HCT116 (cell line): Measurements from ENCODE around the gene SNTG2. TPM values are rescaled to one million over a fixed set of nuclear protein-coding genes. Genes with fewer than 3 reads are reported as not detected.

ENCODE experiments used
- ATAC-seq: fragments of 200-7000 bp; cut with Tn5 transposase; 2 replicates; pipeline ENCODE4 v1.9.1; 2020; ENCODE audit warnings: mild to moderate bottlenecking, moderate library complexity
- BruUV-seq: library from RNA; stranded (reverse); fragments of 400-500 nt; replicated peaks from 2 replicates; lab custom pipeline; 2021; lab: Mats Ljungman, UMichigan
- CTCF ChIA-PET: fragments of 300-600 bp; sonication (Branson Sonifier 250); formaldehyde crosslinking; loops from one replicate; lab custom pipeline; 2021; ENCODE audit warnings: antibody characterized with exemption; lab: Charles Lee
- POLR2A ChIA-PET: fragments of 300-600, 350-600 bp; sonication (Branson Sonifier 250); formaldehyde crosslinking; loops from one replicate; lab custom pipeline; 2021; ENCODE audit warnings: antibody characterized with exemption; lab: Charles Lee
- RAD21 ChIA-PET, 2 experiments: fragments of 300-600 bp; sonication (Branson Sonifier 250); formaldehyde crosslinking; loops; one replicate each; lab custom pipeline; 2023; ENCODE audit warnings: low total read pairs in 2 of 2; ENCODE audit not compliant: uncharacterized antibody in 2 of 2, unreplicated experiment in 2 of 2, low non-redundant PET in 1 of 2; lab: Charles Lee
- DNase-seq: peaks from one replicate; pipeline ENCODE4 v3.0.0-alpha.2; 2010; ENCODE audit warnings: low read depth, low spot score
- H2AFZ ChIP-seq: fragments of 200-600 bp; shearing (Covaris generic), sonication (generic); 2 replicates; pipeline ENCODE4 v1.6.1; 2017; ENCODE audit warnings: low read depth, mixed run types, mixed read lengths, antibody characterized with exemption, low read length; ENCODE audit not compliant: poor library complexity, severe bottlenecking
- H3K27ac ChIP-seq: 2 replicates; pipeline ENCODE4 v1.5.1; 2012; ENCODE audit warnings: low read depth, low read length
- H3K27me3 ChIP-seq: fragments of 200-600 bp; sonication (generic); 2 replicates; pipeline ENCODE4 v1.6.1; 2016; ENCODE audit warnings: mixed run types, low read length, mixed read lengths; ENCODE audit not compliant: insufficient read depth
- H3K36me3 ChIP-seq, 2 experiments: fragments of 200-500 bp in 1 of 2; fragments of 200-600 bp in 1 of 2; sonication (Bioruptor generic) in 1 of 2; sonication (generic) in 1 of 2; 2 replicates each; pipeline versions ENCODE4 v1.5.1 to v1.6.1; 2014 to 2016; ENCODE audit warnings: low read length in 2 of 2, inconsistent platforms in 1 of 2, mixed read lengths in 1 of 2, mixed run types in 1 of 2; ENCODE audit not compliant: insufficient read depth in 2 of 2, control insufficient read depth in 1 of 2
- H3K4me1 ChIP-seq, 2 experiments: fragments of 200-600 bp in 1 of 2; sonication (generic) in 1 of 2; 2 replicates each; pipeline versions ENCODE4 v1.5.1 to v1.6.1; 2012 to 2017; ENCODE audit warnings: low read length in 2 of 2, inconsistent platforms in 1 of 2, mild to moderate bottlenecking in 1 of 2, mixed read lengths in 1 of 2, mixed run types in 1 of 2, moderate library complexity in 1 of 2; ENCODE audit not compliant: insufficient read depth in 2 of 2, control insufficient read depth in 1 of 2
- H3K4me2 ChIP-seq: fragments of 200-600 bp; sonication (generic); 2 replicates; pipeline ENCODE4 v1.6.1; 2017; ENCODE audit warnings: mixed run types, low read length, mixed read lengths
- H3K4me3 ChIP-seq, 2 experiments: fragments of 200-600 bp in 1 of 2; sonication (generic) in 1 of 2; replicated peaks in 1 of 2; 2 replicates each; pipeline ENCODE4 v1.5.1; 2011 to 2016; ENCODE audit warnings: low read length in 2 of 2, control low read depth in 1 of 2, low read depth in 1 of 2, mild to moderate bottlenecking in 1 of 2, mixed read lengths in 1 of 2, mixed run types in 1 of 2
- H3K79me2 ChIP-seq: fragments of 200-600 bp; sonication (generic); 2 replicates; pipeline ENCODE4 v1.6.1; 2017; ENCODE audit warnings: mild to moderate bottlenecking, mixed run types, low read length, moderate library complexity, mixed read lengths; ENCODE audit not compliant: insufficient read depth
- H3K9ac ChIP-seq: fragments of 200-600 bp; sonication (generic); 2 replicates; pipeline ENCODE4 v1.6.1; 2016; ENCODE audit warnings: low read length, mixed read lengths
- H3K9me2 ChIP-seq: fragments of 200-600 bp; sonication (generic), shearing (Covaris generic); 2 replicates; pipeline ENCODE4 v1.6.1; 2017; ENCODE audit warnings: mixed run types, mild to moderate bottlenecking, moderate library complexity; ENCODE audit not compliant: insufficient read depth
- H3K9me3 ChIP-seq, 2 experiments: fragments of 200-500 bp in 1 of 2; fragments of 200-600 bp in 1 of 2; sonication (Bioruptor generic) in 1 of 2; sonication (generic) in 1 of 2; 2 replicates each; pipeline ENCODE4 v1.6.1; 2014 to 2017; ENCODE audit warnings: low read length in 2 of 2, mixed read lengths in 2 of 2, inconsistent platforms in 1 of 2, low read depth in 1 of 2, mild to moderate bottlenecking in 1 of 2, mixed run types in 1 of 2, moderate library complexity in 1 of 2; ENCODE audit not compliant: control insufficient read depth in 1 of 2, insufficient read depth in 1 of 2
- H4K20me1 ChIP-seq: fragments of 200-600 bp; sonication (generic), shearing (Covaris generic); 2 replicates; pipeline ENCODE4 v1.6.1; 2017; ENCODE audit warnings: mixed run types, mild to moderate bottlenecking, moderate library complexity; ENCODE audit not compliant: insufficient read depth
- ELF1 ChIP-seq: IDR thresholded peaks from 2 replicates; pipeline ENCODE4 v1.6.1; 2012; ENCODE audit warnings: low read depth, borderline replicate concordance
- intact Hi-C: fragments of 100-400 bp; cut with micrococcal nuclease; formaldehyde crosslinking; loops from 2 replicates; pipeline ENCODE4 v1.10.0; 2022
- total RNA-seq: library from RNA; stranded (reverse); gene quantifications from one replicate; pipeline ENCODE4 v1.2.1, GENCODE V29; 2021; ENCODE audit not compliant: unreplicated experiment
- TF ChIP-seq, protein P1 (sequence below): IDR thresholded peaks from 2 replicates; pipeline ENCODE4 v1.6.1; 2012; ENCODE audit warnings: low read depth
- TF ChIP-seq, protein P2 (sequence below): IDR thresholded peaks from 2 replicates; pipeline ENCODE4 v1.6.1; 2012

The SNTG2 gene
- total RNA-seq, 1 experiment from 2014 or later, result not detected

- TF ChIP-seq, protein P1, sequence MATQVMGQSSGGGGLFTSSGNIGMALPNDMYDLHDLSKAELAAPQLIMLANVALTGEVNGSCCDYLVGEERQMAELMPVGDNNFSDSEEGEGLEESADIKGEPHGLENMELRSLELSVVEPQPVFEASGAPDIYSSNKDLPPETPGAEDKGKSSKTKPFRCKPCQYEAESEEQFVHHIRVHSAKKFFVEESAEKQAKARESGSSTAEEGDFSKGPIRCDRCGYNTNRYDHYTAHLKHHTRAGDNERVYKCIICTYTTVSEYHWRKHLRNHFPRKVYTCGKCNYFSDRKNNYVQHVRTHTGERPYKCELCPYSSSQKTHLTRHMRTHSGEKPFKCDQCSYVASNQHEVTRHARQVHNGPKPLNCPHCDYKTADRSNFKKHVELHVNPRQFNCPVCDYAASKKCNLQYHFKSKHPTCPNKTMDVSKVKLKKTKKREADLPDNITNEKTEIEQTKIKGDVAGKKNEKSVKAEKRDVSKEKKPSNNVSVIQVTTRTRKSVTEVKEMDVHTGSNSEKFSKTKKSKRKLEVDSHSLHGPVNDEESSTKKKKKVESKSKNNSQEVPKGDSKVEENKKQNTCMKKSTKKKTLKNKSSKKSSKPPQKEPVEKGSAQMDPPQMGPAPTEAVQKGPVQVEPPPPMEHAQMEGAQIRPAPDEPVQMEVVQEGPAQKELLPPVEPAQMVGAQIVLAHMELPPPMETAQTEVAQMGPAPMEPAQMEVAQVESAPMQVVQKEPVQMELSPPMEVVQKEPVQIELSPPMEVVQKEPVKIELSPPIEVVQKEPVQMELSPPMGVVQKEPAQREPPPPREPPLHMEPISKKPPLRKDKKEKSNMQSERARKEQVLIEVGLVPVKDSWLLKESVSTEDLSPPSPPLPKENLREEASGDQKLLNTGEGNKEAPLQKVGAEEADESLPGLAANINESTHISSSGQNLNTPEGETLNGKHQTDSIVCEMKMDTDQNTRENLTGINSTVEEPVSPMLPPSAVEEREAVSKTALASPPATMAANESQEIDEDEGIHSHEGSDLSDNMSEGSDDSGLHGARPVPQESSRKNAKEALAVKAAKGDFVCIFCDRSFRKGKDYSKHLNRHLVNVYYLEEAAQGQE, result no peak
- TF ChIP-seq, protein P2, sequence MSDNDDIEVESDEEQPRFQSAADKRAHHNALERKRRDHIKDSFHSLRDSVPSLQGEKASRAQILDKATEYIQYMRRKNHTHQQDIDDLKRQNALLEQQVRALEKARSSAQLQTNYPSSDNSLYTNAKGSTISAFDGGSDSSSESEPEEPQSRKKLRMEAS, result no peak
Measured at GRCh38 chr2:987789-988188, 37.1 kb downstream of the SNTG2 start (continued).

DNA sequence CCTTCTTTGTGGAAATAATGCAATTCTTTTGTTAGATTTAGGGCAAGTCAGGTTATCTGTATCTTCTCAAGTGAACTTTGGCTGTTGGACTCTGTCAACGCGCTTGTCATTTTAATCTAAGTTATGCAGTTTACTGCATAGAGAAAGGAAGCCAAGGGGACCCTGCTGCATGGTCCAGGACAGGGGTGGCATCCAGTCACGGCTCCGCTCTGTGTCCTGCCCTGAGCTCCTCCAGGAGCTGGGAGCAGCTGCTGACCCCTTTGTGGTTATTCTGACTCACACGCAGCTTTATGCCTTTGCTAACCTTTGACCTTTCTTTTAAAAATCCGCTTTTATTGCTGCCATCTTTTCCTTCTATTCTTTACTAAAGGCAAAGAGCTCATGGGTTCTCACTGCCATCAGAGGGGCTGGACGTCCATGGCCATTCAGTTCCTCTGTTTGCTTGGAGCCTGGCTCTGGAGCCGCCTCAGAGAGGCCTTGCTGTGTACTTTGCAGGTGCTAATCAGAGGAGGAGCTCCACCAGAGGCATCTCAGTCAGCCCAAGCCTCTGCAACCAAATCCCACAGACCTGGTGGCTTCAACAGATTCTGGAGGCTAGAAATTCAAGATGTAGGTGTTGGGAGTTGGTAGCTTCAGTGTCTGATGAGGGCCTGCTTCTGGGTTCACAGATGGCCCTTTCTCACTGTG lies 39.3 kb downstream of the SNTG2 start:
- no peak for TF ChIP-seq ELF1
- BruUV-seq, result no TSS peak
- ATAC-seq (no peak), DNase-seq (no peak)
- H3K79me2 ChIP-seq, result no peaks in the 10 kb centered on the region
- no peak overlapping the region for H3K4me3 ChIP-seq
- ChIA-PET RAD21 (no interaction called here), CTCF (no interaction called here), POLR2A (no interaction called here)
- peaks cover 12% of the 10 kb centered on the region; the same call in 1 of the 2 replicates for H3K27me3 ChIP-seq
- H3K4me1 ChIP-seq, result no peaks in the 10 kb centered on the region
- no peaks in the 10 kb centered on the region for H3K9me2 ChIP-seq
- H3K9ac ChIP-seq, result no peak overlapping the region
- H3K27ac ChIP-seq, result no peak overlapping the region
- no peaks in the 10 kb centered on the region for H3K36me3 ChIP-seq
- H2AFZ ChIP-seq, result no peak overlapping the region
- no peaks in the 10 kb centered on the region for H3K9me3 ChIP-seq
- intact Hi-C loops, result no loop called here
- no peaks in the 10 kb centered on the region for H4K20me1 ChIP-seq
- no peak overlapping the region for H3K4me2 ChIP-seq
